ENCODE data around the gene MYLIP.

Gene MYLIP

DNA sequence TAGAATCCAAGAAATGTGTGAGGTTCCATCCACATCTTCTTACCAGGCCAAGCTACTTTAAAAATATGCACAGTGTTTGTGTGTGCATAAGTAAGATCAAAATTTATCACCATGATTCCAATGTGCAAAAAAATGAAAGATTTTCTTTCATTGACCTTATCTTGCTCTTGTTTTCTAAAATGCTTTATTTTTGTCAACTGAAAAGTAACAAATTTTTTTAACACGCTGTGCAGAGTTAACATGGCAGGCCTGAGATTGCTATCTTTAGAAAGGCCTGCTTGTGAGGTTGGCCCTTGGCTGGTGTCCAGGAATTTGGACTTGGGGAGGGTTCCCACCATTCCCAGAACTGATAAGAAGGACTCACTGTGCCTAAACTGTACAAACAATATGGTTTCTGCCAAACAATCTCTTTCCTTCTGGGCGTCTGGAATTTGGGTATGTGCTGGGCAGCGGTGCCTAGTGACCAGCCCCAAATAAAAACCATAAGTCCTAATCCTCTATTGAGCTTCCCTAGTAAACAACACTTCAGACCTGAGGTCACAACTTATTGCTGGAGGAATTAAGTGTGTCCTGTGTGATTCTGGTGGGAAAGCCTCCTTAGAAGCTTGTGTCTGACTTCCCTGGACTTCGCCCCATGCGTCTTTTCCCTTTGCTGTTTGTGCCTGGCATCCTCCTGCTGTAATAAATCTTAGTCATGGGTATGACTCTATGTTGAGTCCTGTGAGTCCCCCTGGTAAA lies 19.8 kb upstream of the MYLIP start:
- peak; percentile 80 for DNase-seq

DNA sequence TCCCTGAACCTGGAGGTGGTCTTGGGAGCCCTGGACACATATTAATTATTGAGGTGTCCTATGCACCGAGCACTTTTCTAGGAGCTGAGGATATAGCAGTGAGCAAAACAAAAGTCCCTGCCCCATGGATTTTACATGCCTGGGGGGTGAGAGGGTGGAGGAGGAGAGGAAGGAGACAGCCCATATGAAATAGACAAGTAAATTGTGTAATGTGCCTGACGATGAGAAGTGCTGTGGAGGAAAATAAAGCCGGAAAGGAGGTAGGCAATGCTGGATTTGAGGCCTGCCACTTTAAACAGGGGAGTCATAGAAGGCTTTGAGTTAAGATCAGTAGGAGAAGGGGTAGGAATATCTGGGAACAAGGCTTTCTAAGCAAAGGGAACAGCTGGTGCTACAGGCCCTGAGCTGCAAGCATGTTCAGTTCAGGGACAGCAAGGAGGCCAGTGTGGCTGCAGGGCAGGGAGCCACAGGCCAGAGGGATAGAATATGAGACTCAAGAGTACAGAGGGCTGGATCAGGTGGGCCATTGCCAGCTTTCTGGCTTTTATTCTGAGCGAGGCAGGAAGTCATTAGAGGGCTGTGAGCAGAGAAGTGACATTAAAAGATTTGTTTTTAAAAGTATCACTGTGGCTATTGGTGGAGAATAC lies 19.1 kb upstream of the MYLIP start:
- no peak for DNase-seq

DNA sequence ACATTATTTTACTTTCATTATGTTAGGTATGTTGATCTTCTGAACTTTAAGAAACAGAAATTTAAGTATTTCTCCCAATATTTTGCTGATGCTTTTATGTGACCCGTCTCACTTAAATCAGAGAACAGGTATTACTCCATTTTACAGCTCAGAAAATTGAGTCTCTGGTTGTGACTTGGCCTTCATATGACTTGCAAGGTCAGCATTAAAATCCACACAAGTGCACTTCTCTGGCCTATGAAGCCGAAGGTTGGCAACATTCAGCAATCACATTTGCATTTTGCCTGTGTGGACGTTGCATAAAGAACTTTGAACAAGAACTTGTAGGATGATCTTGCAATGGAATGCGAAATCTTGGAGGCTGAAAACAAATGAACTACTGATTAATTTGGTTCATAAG lies 10.1 kb upstream of the MYLIP start:
- no peak for DNase-seq

DNA sequence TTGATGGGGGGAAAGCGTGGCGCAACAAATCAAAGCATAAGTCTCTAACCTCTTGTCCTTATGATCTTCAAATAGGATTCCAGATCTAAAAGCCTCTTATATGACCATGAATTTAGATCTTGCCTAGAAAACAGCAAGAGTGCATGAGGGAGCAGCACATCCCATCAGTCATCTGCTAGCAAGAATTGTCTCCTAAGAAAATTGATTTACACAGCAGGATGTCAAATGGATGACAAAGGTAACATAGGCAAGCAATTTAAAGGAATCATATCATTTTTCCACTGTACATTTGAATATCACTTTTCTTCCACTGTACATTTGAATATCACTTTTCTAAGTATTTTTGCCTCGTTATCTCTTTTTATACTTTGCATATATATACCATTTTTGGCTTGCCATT lies 7.5 kb upstream of the MYLIP start:
- no peak for DNase-seq

DNA sequence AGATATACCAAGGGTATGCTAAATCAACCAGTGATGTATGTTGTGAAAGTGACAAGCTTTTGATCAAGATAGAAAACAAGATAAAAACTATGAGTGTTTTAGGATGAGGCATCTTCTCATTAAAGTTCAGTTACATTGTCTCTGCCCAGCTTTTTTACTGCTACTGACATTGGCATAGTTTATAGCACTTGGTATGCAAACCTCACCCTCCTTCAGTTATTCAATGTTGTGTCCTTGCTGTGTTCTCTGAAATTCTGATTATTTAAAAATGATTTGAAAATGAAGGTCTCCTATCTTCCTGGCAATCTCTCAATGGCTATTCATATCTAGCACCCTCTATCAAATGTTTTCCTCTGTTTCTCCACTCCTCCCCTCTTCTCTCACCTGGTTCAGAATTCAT lies 6.7 kb upstream of the MYLIP start:
- no peak for DNase-seq

DNA sequence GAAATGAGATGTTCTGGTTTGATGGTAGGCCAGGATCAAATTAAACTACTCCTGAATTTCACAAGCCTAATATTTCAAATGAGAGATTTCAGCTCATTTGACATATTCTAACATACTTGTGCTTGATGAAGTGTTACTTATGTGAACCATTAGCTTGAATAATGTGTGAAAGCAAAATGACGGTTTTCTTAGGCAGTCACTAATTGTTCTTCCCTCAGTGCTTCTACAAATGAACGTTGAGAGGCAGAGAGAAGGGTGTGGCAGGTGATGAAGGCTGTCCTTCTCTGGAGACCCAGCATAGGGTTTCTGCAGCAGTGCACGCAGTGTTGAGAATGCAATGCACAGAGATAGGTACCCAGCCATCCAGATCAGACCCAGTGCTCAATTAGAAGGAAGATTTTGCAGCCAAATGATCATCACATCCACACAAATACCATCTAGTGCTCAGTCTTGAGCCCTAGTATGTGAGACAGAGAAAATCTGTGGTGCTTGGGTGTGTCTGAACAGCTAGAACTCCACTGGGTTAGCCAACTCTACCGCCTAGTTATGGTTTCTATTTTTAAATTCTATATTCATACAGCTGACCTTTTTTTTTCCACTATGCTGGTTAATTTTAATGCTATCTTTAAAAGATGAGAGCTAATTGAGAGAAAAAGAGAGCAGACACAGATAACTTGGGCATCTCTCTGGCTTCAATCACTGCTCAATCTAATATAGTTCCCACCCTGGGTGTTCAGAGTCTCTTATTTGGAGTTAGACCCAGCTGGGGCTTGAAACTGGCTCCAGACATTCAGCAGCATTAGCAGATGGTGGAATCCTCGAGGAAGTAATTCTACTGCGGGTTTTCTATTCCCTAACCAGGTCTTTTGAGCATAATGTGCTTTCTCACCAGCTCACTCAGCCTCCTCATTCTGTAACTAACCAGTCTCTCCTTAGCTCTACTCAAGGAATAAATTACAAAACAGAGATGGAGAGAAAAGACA lies 4.4 kb upstream of the MYLIP start:
- no peak for DNase-seq

DNA sequence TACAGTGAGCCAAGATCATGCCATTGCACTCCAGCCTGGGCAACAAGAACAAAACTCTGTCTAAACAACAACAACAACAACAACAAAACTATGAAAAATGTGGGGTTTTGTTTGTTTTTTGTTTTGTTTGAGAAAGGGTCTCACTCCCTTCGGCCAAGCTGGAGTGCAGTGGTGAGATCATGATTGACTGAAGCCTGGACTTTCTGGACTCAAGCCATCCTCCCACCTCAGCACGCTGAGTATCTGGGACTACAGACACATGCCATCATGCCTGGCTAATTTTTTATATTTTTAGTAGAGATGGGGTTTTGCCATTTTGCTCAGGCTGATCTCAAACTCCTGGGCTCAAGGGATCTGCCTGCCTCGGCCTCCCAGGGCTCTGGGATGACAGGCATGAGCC lies 2.8 kb upstream of the MYLIP start:
- no peak for DNase-seq

DNA sequence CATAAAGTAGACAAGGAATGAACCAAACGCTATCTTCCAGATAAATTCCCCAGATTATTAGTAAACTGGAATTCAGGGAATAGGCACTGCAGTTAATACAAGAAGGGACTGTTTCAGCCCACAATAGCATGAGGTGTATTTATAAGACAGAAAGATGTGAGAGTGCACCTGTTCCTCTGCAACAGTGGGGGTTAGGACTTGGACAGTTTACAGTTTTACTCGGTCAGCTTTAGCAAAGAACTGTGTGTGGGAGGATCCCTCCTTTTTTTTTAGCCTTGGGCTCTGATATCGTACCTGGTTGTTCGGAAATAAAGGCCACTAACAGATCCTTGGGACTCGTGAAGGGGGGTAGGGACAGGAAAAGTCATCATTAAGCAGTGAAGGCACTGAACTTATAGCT lies 2.0 kb upstream of the MYLIP start:
- DNase-seq: no peak

DNA sequence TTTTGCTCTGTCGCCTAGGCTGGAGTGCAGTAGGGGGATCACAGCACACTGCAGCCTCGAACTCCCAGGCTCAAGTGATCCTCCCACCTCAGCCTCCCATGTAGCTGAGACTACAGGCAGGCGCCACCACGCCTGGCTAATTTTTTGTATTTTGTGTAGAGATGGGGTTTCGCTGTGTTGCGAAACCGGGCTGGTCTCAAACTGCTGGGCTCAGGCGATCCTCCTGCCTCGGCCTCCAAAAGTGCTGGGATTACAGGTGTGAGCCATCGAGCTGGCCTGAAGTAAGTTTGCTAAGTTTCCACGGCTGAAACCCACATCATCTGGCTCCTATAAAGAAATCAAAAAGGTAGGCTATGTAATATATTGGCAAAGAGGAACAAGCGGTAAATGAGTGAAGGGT lies 1.4 kb upstream of the MYLIP start:
- no peak for DNase-seq

DNA sequence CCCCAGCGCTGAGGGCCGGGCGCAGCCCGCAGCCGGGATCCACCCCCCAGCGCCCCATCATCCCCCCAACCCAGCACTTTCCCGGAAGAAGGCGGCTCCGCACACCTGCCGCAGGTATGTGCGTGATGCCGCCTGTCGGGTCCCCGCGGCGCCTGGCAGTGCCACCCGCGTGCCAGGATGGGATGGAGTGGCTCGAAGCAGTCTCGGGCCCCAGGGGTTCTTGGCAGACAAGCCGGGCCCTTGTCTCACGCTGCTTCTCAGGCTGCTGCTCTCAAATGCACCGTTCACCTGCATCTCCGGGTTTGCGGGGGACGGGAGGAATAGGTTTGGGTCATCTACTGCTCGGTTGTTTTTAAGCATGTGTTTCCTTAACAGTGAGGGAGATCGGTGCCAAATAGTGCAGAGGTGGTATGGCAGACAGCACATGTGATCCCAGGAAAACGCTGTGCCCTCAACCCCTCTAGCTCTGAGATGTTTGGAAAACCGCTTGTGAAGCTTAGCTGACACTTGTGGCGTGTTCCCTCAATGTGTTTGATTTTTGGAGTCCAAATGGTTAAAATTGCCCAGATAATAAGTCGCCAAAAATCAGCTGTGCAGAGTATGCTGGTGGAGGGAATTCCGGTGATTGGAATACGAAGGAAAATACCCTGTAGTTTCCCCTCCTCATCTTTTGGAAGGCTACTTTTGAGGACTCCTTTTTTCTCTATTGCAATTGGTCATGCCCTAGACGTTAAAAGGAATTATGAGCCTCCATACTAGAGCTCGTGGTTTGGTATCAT lies 926 bp downstream of the MYLIP start:
- DNase-seq: peak; percentile 67

DNA sequence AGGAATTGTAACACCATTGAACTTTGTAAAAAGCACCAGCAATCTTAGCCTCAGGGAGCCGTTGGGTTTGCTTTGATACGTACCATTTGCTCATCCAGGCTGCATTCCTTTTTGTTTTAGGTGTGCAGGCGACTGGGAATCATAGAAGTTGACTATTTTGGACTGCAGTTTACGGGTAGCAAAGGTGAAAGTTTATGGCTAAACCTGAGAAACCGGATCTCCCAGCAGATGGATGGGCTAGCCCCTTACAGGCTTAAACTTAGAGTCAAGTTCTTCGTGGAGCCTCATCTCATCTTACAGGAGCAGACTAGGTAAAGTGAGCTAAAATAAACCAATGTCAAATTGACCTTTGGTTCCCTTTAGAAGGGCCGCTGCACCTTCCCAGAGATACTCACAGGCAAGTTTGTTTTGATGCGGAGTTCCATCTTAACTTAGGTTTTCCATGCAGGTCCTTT lies 1.6 kb downstream of the MYLIP start:
- peak; percentile 68 for DNase-seq

DNA sequence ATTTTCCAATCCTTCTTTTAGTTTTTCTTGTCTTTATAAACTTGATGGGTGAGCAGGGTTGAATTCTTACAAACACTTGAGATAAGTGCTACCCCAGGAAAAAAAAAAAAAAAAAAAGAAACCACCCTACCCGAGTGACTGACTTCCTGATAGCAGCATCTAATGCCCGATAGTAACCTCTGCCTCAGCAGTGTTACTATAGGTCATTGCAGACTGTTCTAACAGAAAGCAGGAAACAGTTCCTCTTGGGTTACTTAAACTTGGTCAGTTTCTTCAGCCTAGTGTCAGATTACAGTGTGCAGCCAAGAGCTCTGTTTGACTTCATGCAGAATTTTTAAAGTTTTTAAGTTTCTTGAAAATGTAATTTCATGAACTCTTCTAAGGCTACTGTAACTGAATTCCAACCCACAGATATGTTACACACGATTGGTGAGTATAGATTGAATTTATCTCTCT lies 2.1 kb downstream of the MYLIP start:
- DNase-seq: peak; percentile 97

DNA sequence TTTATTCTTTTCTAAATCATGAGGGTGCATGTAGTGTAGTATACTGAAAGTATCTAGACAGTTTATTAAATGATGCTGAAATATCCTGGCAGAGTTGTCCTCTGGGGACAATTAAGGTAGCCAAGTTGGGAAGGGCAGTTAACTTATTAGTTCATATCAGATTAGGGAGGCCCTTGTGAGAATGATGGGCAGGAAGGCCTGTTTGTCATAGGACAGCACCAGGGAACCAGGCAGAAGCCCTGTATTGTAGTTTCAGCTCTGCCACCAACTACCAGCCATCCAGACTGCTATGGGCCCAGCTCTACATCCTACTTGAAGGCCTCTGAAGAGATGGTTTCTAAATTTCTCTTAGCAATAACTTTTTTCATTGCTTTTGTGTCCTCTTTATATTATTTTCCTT lies 4.0 kb downstream of the MYLIP start:
- peak; percentile 50 for DNase-seq

DNA sequence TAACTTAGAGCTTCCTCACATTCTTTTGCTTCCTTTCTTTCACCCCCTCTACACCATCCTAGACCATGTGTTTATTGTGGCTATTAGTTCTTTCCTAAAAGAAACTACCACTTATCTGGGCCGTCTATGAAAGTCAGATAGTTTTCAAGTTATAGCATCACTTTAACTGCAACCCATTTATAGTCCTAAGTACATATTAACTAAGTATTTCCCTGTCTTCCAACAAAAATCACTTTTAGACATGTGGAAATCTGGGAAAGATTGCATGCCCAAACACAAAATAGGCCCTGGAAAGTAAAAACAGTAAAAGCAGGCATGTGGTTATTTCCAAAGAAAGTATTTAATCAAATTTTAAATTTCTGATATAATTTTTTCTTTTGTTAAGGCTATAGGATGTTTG lies 5.5 kb downstream of the MYLIP start:
- no peak for DNase-seq

DNA sequence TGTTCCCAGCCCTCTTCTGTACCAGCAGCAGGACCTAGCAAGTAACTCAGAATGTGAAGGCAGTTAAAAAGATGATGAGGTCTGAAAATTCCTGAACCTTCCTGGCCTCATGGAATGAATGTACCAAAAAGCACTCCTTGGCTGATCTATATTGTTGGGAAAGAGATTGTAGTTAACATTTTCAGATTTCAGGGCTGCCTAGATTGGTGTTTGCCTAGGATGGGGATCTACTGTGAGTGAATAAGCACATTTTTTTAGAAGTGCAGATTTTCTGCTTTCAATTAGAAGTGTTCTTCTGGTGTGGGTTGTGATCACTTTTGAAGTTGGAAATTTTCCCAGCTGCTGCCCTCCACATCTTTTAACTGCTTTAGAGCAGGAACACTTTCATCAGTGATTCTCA lies 6.2 kb downstream of the MYLIP start:
- DNase-seq: peak; percentile 28

DNA sequence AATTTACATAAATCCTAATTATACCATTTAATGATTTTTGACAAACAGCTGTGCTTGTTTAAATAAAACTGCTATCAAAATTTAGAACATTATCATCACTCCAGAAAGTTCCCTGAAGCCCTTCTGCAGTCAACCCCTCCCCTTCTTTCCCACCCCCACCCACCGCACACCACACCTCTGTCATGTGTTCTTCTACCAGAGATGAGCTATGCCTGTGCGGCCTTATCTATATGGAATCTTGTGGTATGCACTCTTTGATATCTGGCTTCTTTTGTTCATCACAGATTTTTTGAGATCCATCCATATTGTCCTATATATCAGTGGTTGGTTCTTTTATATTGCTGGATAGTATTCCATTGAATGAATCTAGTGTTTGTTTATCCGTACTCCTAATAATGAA lies 7.2 kb downstream of the MYLIP start:
- DNase-seq: peak; percentile 21

DNA sequence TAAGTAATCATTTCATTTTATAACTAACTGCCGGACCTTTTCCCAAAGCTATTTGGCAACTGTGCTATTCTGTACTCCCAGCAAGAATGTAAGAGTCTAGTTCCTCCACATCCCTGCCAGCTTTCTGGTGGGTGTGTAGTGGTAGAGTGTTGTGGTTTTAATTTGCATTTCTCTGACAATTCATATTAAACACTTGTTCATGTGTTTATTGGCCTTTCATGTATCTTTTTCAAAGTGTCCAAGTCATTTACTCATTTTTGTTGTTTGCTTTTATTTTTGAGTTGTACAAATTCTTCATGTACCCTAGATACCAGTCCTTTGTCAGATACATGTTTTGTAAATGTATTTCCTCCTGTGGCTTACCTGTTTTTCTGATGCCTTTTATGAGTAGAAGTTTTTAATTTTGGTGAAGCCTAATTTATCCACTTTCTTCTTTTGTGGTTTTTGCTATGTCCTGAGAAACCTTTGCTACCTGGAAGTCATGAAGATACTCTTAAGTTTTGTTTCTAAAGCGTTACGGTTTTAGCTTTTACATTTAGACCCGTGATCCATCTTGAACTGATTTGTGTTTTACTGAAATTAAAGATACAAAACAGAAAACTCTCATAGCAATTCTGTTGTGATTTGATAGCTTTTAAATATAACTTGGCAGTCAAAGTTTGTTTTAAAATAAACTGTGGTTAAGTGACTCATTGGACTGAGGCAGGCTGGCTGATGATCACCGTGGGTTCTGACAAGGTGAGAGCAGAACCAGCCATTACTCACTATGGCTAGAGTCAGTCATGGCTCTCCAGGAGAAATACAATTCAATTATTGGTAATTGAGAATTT lies 8.0 kb downstream of the MYLIP start:
- DNase-seq: peak; percentile 26

DNA sequence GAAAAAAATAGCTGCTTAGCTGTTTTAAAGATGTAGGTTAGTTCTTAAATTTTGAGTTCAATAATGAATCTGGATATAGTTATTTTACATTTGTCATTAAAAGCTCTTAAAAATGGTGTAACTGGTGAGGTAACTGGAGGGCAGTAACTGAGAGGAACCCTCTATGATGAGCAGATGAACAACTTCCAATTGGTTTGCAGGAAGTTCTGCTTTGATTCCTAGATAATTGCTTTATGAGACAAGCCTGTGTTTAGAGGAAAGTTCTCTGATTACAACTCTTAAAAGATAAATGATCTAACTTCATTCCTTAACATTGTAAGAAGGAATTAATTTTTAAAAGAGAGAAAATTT lies 8.5 kb downstream of the MYLIP start:
- no peak for DNase-seq

DNA sequence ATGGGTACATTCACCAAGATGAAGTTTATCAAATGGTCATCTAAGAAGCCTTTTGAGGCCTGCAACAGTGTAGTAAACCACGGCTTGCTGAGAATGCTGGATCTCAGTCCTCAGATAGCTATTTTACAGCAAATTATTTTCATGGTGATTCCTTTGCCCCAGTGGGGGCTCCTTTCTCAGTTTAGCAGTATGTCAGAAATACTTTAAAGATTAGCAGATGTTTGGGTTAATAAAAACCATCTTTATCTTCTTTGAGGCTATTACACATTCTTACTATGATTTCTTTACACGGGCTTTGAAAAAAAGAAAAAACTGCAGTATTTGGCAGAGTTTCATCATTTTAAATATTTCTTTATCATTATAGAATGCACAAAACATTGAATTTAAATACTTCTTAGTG lies 10.7 kb downstream of the MYLIP start:
- no peak for DNase-seq

DNA sequence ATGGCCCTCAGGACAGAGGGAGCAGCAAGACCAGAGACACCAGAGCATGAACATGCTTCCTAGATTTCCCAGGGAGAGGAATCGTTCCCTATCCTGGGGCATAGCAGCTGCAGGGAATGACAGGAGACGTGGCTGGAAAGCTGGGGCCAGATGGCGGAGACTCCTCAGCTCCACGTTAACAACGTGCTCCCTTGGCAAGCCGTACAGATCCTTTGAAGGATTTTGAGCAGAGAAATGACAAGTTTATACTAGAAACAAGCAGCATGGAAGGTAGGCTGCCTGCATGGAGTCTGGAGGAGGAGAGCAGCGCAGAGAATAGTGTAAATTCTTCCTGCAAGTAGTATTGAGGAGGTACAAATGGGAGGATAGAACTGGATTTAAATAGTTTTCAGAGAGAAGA lies 11.7 kb downstream of the MYLIP start:
- no peak for DNase-seq

DNA sequence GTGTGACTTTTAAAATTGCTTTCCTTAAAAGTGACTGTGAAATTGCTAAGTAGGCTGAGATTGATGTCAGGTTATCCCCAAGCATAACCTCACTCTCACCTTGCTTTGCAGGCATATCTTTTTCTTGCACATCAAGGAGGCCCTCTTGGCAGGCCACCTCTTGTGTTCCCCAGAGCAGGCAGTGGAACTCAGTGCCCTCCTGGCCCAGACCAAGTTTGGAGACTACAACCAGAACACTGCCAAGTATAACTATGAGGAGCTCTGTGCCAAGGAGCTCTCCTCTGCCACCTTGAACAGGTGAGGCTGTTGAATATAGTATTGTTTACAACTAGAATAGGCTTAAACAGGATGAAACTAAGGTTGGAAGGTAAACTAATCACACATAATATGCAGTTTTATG lies 12.6 kb downstream of the MYLIP start:
- DNase-seq: no peak

DNA sequence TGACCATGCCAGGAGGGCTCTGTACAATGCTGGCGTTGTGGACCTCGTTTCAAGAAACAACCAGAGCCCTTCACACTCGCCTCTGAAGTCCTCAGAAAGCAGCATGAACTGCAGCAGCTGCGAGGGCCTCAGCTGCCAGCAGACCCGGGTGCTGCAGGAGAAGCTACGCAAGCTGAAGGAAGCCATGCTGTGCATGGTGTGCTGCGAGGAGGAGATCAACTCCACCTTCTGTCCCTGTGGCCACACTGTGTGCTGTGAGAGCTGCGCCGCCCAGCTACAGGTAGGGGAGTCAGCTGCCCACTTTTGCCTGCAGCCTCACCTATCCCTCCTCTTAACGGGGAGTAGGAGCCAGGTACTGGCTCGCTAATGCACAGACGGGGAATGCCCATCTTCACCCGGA lies 16.2 kb downstream of the MYLIP start:
- no peak for DNase-seq

All from OCI-M1 (cell line).